22Rv1 (cell line): ENCODE measurements around the gene KLRD1.

ENCODE experiments used
- ZFX ChIP-seq: fragments of 450-650 bp; IDR thresholded peaks from 2 replicates; pipeline ENCODE4 v1.6.1; 2017; ENCODE audit warnings: antibody characterized with exemption, borderline replicate concordance
- TF ChIP-seq, protein P1 (sequence below): fragments of 450-650 bp; IDR thresholded peaks from 2 replicates; pipeline ENCODE4 v1.5.1; 2017; ENCODE audit warnings: mild to moderate bottlenecking

DNA sequence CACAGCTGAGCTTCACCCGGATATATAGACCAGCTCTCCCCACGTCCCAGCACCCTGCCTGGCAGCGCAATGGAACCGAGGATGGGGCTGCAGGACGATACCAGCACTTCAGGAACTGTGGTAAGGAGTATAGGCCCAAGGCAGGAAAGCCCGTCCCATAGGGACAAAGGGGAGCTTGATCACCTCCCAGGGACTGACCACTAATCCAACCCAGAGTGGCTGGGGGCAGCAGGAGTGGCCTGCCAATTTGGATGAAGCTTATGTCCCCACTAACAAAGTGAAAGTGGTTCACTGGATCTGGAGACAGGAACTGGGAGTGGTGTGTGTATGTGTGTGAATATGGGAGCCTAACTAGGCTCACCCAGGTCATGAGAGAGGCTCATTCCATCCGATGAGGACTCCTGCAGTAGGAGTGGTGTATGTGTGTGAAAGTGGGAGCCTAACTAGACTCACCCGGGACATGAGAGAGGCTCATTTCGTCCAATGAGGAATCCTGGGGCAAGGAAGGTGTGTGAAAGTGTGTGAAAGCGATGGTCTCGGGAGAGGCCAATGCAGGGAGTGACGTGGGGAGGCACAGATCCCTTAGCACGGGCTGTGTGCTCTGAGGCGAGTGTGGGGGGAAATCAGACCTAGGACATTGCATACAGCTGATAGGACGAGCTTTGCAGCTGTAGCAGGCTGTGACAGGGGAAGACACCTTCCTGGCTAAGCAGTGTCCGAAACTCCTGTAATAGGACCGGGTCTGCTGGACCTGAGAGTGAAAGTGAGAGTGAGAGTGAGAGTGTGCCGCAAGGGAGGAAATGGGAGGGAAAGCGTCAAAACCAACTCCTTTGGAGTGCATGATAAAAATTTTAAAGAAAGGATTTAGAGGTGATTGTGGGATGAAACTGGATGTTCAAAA, 56.5 kb downstream of the KLRD1 start:
- TF ChIP-seq, protein P1, sequence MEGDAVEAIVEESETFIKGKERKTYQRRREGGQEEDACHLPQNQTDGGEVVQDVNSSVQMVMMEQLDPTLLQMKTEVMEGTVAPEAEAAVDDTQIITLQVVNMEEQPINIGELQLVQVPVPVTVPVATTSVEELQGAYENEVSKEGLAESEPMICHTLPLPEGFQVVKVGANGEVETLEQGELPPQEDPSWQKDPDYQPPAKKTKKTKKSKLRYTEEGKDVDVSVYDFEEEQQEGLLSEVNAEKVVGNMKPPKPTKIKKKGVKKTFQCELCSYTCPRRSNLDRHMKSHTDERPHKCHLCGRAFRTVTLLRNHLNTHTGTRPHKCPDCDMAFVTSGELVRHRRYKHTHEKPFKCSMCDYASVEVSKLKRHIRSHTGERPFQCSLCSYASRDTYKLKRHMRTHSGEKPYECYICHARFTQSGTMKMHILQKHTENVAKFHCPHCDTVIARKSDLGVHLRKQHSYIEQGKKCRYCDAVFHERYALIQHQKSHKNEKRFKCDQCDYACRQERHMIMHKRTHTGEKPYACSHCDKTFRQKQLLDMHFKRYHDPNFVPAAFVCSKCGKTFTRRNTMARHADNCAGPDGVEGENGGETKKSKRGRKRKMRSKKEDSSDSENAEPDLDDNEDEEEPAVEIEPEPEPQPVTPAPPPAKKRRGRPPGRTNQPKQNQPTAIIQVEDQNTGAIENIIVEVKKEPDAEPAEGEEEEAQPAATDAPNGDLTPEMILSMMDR, result no peak
- no peak for TF ChIP-seq ZFX
